HG03520 (cell line): ENCODE data around the gene SMCHD1.
"Not testable (repeated sequence)": the region's sequence is repeated elsewhere in the genome, so short reads cannot be mapped to it uniquely, and the experiment has no call there.

Source experiments
- ATAC-seq: cut with Tn5 transposase; IDR thresholded peaks from one replicate; pipeline ENCODE4 v1.9.1; 2021; ENCODE audit warnings: mild to moderate bottlenecking, moderate library complexity; ENCODE audit not compliant: unreplicated experiment

SMCHD1 gene

GRCh38 chr18:2715990-2716389, 60.5 kb downstream of the SMCHD1 start:
- no peak for ATAC-seq

GRCh38 chr18:2716394-2717326, 61.1 kb downstream of the SMCHD1 start:
- ATAC-seq, result no peak

GRCh38 chr18:2717407-2717806, 61.9 kb downstream of the SMCHD1 start:
- ATAC-seq, result no peak

- ATAC-seq, result no peak
These were observed 63.5 kb downstream of the SMCHD1 start for GRCh38 chr18:2719040-2719439.

- ATAC-seq, result no peak
These were observed 67.7 kb downstream of the SMCHD1 start for GRCh38 chr18:2723207-2723606.

- no peak for ATAC-seq
These were observed 74.2 kb downstream of the SMCHD1 start for GRCh38 chr18:2729757-2730156.

GRCh38 chr18:2736823-2737222, 81.3 kb downstream of the SMCHD1 start:
- ATAC-seq, result no peak

GRCh38 chr18:2740082-2740481, 84.6 kb downstream of the SMCHD1 start:
- not testable (repeated sequence) for ATAC-seq

GRCh38 chr18:2746274-2746673, 90.7 kb downstream of the SMCHD1 start:
- no peak for ATAC-seq

- no peak for ATAC-seq
These were observed 102.8 kb downstream of the SMCHD1 start for GRCh38 chr18:2758309-2758708.

- ATAC-seq, result no peak
These were observed 119.1 kb downstream of the SMCHD1 start for GRCh38 chr18:2774669-2775068.

GRCh38 chr18:2776601-2777000, 121.1 kb downstream of the SMCHD1 start:
- ATAC-seq, result no peak

- ATAC-seq, result no peak
These were observed 121.7 kb downstream of the SMCHD1 start for GRCh38 chr18:2777241-2777640.

GRCh38 chr18:2780750-2781149, 125.2 kb downstream of the SMCHD1 start:
- ATAC-seq, result no peak

- ATAC-seq, result no peak
These were observed 131.7 kb downstream of the SMCHD1 start for GRCh38 chr18:2787225-2787624.

GRCh38 chr18:2792395-2792794, 136.9 kb downstream of the SMCHD1 start:
- ATAC-seq, result no peak

GRCh38 chr18:2794159-2794558, 138.6 kb downstream of the SMCHD1 start:
- no peak for ATAC-seq

- ATAC-seq, result no peak
These were observed 142.4 kb downstream of the SMCHD1 start for GRCh38 chr18:2797951-2798350.

GRCh38 chr18:2799369-2799768, 143.8 kb downstream of the SMCHD1 start:
- ATAC-seq, result no peak

GRCh38 chr18:2805970-2806943, 150.7 kb downstream of the SMCHD1 start:
- ATAC-seq, result no peak

- ATAC-seq, result not testable (repeated sequence)
These were observed 153.1 kb downstream of the SMCHD1 start for GRCh38 chr18:2808640-2809039.
